ENCODE measurements around the gene MFSD11.
A peak's percentile ranks its signal among the peaks of the same experiment; 100 is the strongest.
"Not testable (repeated sequence)": the region's sequence is repeated elsewhere in the genome, so short reads cannot be mapped to it uniquely, and the experiment has no call there.

The MFSD11 gene

DNA sequence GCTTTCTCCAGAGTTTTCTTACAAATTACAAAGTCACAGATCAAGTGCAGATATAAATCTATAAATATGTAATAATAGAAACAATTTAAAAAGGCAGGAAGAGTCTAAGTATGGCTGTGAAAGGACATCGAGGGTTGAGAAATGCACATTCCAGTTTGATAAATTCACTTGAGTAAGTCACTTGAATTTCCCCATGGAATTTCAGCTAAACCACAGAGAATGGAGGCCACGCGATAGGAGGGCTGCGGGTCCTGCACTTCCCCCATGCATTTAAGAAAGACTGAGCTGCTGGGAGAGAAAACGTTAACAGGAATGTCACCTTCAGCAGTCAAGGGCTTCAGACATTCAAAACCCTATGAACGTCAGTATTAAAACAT lies 21.1 kb upstream of the MFSD11 start:
- Histone ChIP-seq H3K27ac (ENCODE audit: insufficient read depth, low read depth, low read length, poor library complexity, severe bottlenecking) (no peak overlapping the region), H3K9me3 (ENCODE audit: control insufficient read depth, low read length) (no peaks in the 10 kb centered on the region)
- 95 to 97% methylated on average over 5 to 6 of the region's 6 CpGs for WGBS, 2 experiments

DNA sequence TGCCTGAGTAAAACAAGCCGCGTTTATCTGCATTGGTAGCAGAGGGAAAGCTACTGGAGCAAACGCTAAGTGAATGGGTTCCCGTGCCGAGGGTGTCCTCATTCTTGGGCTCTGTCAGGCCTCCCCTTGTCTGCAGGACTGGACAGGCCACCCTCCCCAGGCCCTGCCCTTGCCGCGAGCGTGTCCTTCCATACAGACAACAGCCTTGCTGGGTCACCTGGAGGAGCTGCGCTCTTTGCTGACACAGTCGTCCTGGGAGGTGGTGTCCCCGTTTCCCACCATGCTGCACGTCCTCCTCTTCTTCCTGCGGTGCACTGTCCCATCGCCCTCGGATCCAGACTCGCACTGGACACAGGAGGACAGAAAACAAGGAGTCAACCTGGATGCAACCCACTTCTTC lies 19.4 kb upstream of the MFSD11 start:
- no peak overlapping the region for H3K27ac ChIP-seq (ENCODE audit: insufficient read depth, low read depth, low read length, poor library complexity, severe bottlenecking)
- H3K27me3 ChIP-seq (ENCODE audit: control insufficient read depth, insufficient read depth, low read length, poor library complexity, severe bottlenecking): no peaks in the 10 kb centered on the region
- H3K4me1 ChIP-seq (ENCODE audit: control insufficient read depth, insufficient read depth, low read length): no peaks in the 10 kb centered on the region
- peaks cover 32% of the 10 kb centered on the region for H3K36me3 ChIP-seq (ENCODE audit: control insufficient read depth, insufficient read depth, low read length)
- no peak overlapping the region for H3K4me3 ChIP-seq (ENCODE audit: insufficient read depth, low read depth, low read length)
- H3K9me3 ChIP-seq (ENCODE audit: control insufficient read depth, low read length): no peaks in the 10 kb centered on the region
- WGBS, 2 experiments: 95 to 97% methylated on average over 16 of the region's 16 CpGs

More for the DNA sequence above, 21.1 kb upstream of the MFSD11 start:
- no peaks in the 10 kb centered on the region for H3K4me1 ChIP-seq (ENCODE audit: control insufficient read depth, insufficient read depth, low read length)
- H3K27me3 ChIP-seq (ENCODE audit: control insufficient read depth, insufficient read depth, low read length, poor library complexity, severe bottlenecking): peaks cover under 1% of the 10 kb centered on the region
- peaks cover 32% of the 10 kb centered on the region for H3K36me3 ChIP-seq (ENCODE audit: control insufficient read depth, insufficient read depth, low read length)
- H3K4me3 ChIP-seq (ENCODE audit: insufficient read depth, low read depth, low read length): no peak overlapping the region

DNA sequence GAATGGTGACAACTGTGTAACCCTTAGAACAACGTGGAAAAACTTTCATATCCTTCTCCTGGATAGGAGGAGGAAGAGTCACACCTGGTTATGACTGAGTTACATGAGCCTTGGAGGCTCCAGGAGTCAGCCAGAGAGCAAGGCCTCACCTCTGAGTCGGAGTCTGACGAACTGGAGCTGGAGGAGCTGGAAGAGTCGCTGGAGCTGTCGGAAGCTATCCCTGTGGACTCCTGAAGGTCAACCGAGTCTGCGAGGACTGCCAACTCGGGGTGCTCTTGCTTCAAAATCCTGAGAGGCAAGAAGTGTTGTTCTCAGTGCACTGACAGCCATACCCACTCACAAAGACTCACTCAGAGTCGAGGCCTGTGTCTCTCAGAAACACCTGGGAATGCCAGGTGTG lies 17.7 kb upstream of the MFSD11 start:
- Histone ChIP-seq H3K4me1 (ENCODE audit: control insufficient read depth, insufficient read depth, low read length) (peaks cover under 1% of the 10 kb centered on the region), H3K9me3 (ENCODE audit: control insufficient read depth, low read length) (no peaks in the 10 kb centered on the region), H3K36me3 (ENCODE audit: control insufficient read depth, insufficient read depth, low read length) (peaks cover 36% of the 10 kb centered on the region), H3K4me3 (ENCODE audit: insufficient read depth, low read depth, low read length) (no peak overlapping the region), H3K27me3 (ENCODE audit: control insufficient read depth, insufficient read depth, low read length, poor library complexity, severe bottlenecking) (no peaks in the 10 kb centered on the region), H3K27ac (ENCODE audit: insufficient read depth, low read depth, low read length, poor library complexity, severe bottlenecking) (no peak overlapping the region)
- WGBS, 2 experiments: 95 to 96% methylated on average over 9 of the region's 9 CpGs

DNA sequence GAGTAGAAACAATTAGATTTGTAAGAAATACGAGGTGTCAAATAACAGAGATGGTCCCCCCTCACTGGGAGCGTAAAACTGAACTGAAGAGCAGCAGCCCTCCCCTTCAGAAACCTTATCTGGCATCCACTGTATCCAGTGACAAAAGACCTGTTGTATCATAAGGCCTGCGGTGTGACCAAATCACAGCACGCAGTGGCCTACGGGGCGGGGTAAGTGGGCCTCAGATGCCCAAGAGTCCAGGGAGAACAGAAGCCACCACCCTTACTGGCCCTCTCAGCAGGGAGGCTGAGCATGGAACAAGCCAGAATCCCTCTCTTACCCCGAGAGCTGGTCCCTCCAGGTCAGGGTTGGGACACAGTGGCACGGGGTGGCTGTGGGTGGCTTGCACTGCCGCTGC lies 17.0 kb upstream of the MFSD11 start:
- Histone ChIP-seq H3K27me3 (ENCODE audit: control insufficient read depth, insufficient read depth, low read length, poor library complexity, severe bottlenecking) (no peaks in the 10 kb centered on the region), H3K9me3 (ENCODE audit: control insufficient read depth, low read length) (no peaks in the 10 kb centered on the region), H3K4me1 (ENCODE audit: control insufficient read depth, insufficient read depth, low read length) (peaks cover 5% of the 10 kb centered on the region), H3K27ac (ENCODE audit: insufficient read depth, low read depth, low read length, poor library complexity, severe bottlenecking) (no peak overlapping the region), H3K4me3 (ENCODE audit: insufficient read depth, low read depth, low read length) (no peak overlapping the region), H3K36me3 (ENCODE audit: control insufficient read depth, insufficient read depth, low read length) (peaks cover 36% of the 10 kb centered on the region)
- 96 to 98% methylated on average over 9 of the region's 9 CpGs for WGBS, 2 experiments

DNA sequence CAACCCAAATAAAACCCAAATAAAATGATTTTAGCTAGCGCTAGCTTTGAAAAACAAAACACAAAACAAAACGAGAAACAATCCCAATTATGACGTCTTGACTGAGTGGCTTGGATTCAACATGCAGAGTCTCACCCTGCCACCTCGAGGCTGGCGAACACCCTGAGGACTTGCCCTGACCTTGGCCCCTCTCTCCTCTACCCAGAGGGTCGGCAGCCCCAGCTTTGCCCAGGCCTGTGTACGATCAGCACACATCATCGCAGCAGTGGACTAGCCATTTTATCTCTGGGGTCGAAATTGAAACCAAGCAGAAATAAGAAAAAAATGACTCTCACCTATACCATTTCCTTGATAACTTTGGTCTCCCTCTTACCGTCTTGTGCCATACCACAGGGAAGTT lies 16.5 kb upstream of the MFSD11 start:
- Histone ChIP-seq H3K9me3 (ENCODE audit: control insufficient read depth, low read length) (no peaks in the 10 kb centered on the region), H3K36me3 (ENCODE audit: control insufficient read depth, insufficient read depth, low read length) (peaks cover 36% of the 10 kb centered on the region), H3K4me3 (ENCODE audit: insufficient read depth, low read depth, low read length) (no peak overlapping the region), H3K4me1 (ENCODE audit: control insufficient read depth, insufficient read depth, low read length) (peaks cover 5% of the 10 kb centered on the region), H3K27ac (ENCODE audit: insufficient read depth, low read depth, low read length, poor library complexity, severe bottlenecking) (no peak overlapping the region), H3K27me3 (ENCODE audit: control insufficient read depth, insufficient read depth, low read length, poor library complexity, severe bottlenecking) (no peaks in the 10 kb centered on the region)
- 95 to 98% methylated on average over 10 of the region's 10 CpGs for WGBS, 2 experiments

DNA sequence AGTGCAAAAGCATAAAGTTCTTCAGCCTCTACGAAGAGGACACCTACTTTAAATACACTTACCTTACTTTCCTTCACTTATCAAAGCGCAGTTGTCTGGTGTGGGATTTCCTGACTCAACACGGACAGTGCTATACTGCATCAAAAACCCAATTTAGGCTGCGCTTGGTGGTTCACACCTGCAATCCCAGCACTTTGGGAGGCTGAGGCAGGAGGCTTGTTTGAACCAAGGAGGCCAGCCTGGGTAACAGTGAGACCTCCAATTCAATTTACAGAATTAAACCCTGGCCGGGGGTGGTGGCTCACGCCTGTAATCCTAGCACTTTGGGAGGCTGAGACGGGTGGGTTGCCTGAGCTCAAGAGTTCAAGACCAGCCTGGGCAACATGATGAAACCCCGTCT lies 15.6 kb upstream of the MFSD11 start:
- H3K36me3 ChIP-seq (ENCODE audit: control insufficient read depth, insufficient read depth, low read length): peaks cover 33% of the 10 kb centered on the region
- H3K27ac ChIP-seq (ENCODE audit: insufficient read depth, low read depth, low read length, poor library complexity, severe bottlenecking): no peak overlapping the region
- H3K27me3 ChIP-seq (ENCODE audit: control insufficient read depth, insufficient read depth, low read length, poor library complexity, severe bottlenecking): no peaks in the 10 kb centered on the region
- H3K4me1 ChIP-seq (ENCODE audit: control insufficient read depth, insufficient read depth, low read length): peaks cover 5% of the 10 kb centered on the region
- H3K9me3 ChIP-seq (ENCODE audit: control insufficient read depth, low read length): no peaks in the 10 kb centered on the region
- H3K4me3 ChIP-seq (ENCODE audit: insufficient read depth, low read depth, low read length): no peak overlapping the region
- WGBS, 2 experiments: 94% methylated on average over 8 of the region's 8 CpGs

DNA sequence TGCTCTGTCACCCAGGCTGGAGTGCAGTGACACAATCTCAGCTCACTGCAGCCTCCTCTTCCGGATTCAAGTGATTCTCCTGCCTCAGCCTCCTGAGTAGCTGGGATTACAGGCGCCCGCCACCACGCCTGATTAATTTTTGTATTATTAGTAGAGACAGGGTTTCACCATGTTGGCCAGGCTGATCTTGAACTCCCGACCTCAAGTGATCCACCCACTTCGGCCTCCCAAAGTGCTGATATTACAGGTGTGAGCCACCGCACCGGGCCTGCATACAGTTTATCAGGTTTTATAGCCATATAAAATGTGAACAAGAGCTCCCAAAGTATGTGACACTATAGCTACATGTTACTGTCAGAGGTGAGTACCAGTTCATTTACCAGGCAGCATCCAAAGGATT lies 14.9 kb upstream of the MFSD11 start:
- H3K27ac ChIP-seq (ENCODE audit: insufficient read depth, low read depth, low read length, poor library complexity, severe bottlenecking); H3K4me1 ChIP-seq (ENCODE audit: control insufficient read depth, insufficient read depth, low read length); H3K4me3 ChIP-seq (ENCODE audit: insufficient read depth, low read depth, low read length); H3K27me3 ChIP-seq (ENCODE audit: control insufficient read depth, insufficient read depth, low read length, poor library complexity, severe bottlenecking); H3K9me3 ChIP-seq (ENCODE audit: control insufficient read depth, low read length): not testable (repeated sequence)
- WGBS, 2 experiments: 93 to 97% methylated on average over 8 of the region's 8 CpGs
- H3K36me3 ChIP-seq (ENCODE audit: control insufficient read depth, insufficient read depth, low read length): peaks cover 29% of the 10 kb centered on the region

DNA sequence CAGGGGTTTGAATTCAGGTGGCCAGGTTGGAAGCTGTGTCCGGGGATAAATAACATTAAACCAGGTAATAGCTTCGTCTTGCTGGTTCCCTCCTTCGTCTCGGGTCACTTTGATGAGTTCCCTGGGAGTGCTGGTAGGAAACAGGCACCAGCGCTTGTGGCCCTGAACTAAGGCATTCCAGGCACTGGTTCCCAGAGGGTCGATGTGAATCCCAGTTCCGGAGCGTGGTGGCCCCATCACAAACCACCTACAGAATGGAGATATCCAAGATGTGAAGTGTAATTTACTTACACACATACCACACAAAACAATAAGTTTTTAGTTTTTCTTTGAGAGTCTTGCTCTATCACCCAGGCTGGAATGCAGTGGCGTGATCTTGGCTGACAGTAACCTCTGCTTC lies 14.1 kb upstream of the MFSD11 start:
- H3K27ac ChIP-seq (ENCODE audit: insufficient read depth, low read depth, low read length, poor library complexity, severe bottlenecking): no peak overlapping the region

DNA sequence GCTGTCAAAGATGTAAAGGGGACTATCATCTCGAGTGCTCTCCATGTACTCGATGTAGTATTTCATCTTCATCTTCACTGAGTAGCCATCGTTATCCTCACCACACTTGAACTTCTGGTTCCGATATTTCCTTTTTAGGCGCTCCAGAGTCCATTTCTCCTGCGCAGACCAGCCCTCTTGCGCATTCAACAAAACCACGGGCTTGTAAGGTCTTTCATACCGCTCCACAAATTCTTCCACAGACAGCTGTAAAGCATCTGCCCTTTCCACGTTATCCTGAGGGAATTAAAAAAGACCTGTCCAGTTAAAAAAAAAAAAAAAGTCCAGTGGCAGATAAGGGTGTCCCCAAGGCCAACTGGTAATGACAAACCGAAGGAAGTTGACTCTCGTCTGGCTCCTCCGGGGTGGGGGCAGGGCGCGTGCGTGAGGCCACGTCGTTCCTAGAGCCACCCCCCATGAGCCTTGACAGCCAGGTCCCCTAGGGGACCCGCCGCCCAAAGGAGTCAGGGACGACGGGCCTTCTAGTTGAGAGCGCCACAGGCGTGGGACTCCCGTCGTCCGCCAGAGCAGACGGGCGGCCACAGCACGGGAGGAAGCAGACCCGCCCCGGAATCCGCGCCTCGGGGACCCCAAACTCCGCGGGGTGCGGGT lies 12.2 kb upstream of the MFSD11 start:
- Histone ChIP-seq H3K27me3 (ENCODE audit: control insufficient read depth, insufficient read depth, low read length, poor library complexity, severe bottlenecking) (no peaks in the 10 kb centered on the region), H3K36me3 (ENCODE audit: control insufficient read depth, insufficient read depth, low read length) (peaks cover 5% of the 10 kb centered on the region), H3K9me3 (ENCODE audit: control insufficient read depth, low read length) (no peaks in the 10 kb centered on the region), H3K4me3 (ENCODE audit: insufficient read depth, low read depth, low read length) (peak overlapping the region; percentile 77), H3K4me1 (ENCODE audit: control insufficient read depth, insufficient read depth, low read length) (peaks cover 5% of the 10 kb centered on the region), H3K27ac (ENCODE audit: insufficient read depth, low read depth, low read length, poor library complexity, severe bottlenecking) (peak overlapping the region; percentile 98)
- 17 to 18% methylated on average over 38 of the region's 38 CpGs for WGBS, 2 experiments

More for the DNA sequence above, 14.1 kb upstream of the MFSD11 start:
- Histone ChIP-seq H3K4me3 (ENCODE audit: insufficient read depth, low read depth, low read length) (no peak overlapping the region), H3K9me3 (ENCODE audit: control insufficient read depth, low read length) (no peaks in the 10 kb centered on the region), H3K36me3 (ENCODE audit: control insufficient read depth, insufficient read depth, low read length) (peaks cover 20% of the 10 kb centered on the region), H3K4me1 (ENCODE audit: control insufficient read depth, insufficient read depth, low read length) (peaks cover 5% of the 10 kb centered on the region), H3K27me3 (ENCODE audit: control insufficient read depth, insufficient read depth, low read length, poor library complexity, severe bottlenecking) (no peaks in the 10 kb centered on the region)
- 95 to 98% methylated on average over 9 of the region's 9 CpGs for WGBS, 2 experiments

DNA sequence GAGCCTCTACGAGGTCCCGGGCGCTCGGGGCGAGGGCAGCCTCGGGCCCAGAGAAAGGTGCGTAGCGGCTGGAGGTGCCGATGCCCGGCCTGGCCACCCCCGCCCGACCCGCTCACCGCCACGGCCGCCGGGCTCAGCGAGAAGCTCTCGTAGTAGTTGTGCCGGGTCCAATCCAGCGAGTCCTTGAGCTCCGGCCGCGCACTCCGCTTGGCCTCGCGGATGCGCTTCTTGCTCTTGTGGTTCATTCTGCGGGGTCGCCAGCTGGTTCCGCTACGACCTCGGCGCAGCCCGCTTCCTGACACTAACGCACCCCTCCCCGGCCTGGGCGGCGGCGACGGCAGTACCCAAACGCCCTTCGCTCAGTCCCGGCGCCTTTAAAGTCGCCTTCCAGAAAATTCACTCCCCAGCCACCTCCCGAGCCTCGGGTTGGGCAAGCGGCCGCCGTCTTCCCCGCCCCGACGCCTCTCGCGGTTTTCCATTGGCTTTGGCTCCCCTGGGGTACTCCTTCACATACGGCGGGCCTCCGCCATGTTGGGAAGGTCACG lies 11.6 kb upstream of the MFSD11 start, which contains the start of gene JMJD6:
JMJD6 (minus strand) TSS at position 376 of the 545 bp plus-strand sequence; CDS start at position 245, 131 bp downstream.
- Histone ChIP-seq H3K27ac (ENCODE audit: insufficient read depth, low read depth, low read length, poor library complexity, severe bottlenecking) (peak within 1 kb of the TSS; percentile 98), H3K4me3 (ENCODE audit: insufficient read depth, low read depth, low read length) (peak within 1 kb of the TSS; percentile 77), H3K9me3 (ENCODE audit: control insufficient read depth, low read length) (no peaks in the 10 kb centered on the region), H3K36me3 (ENCODE audit: control insufficient read depth, insufficient read depth, low read length) (peaks cover 6% of the 10 kb centered on the region), H3K4me1 (ENCODE audit: control insufficient read depth, insufficient read depth, low read length) (peaks cover 5% of the 10 kb centered on the region), H3K27me3 (ENCODE audit: control insufficient read depth, insufficient read depth, low read length, poor library complexity, severe bottlenecking) (no peaks in the 10 kb centered on the region)
- 0% methylated on average over 60 of the region's 60 CpGs for WGBS, 2 experiments

All from ectodermal cell (in vitro differentiated cells).